GM12878 (cell line): ENCODE measurements around the gene OCA2. TPM values are rescaled to one million over a fixed set of nuclear protein-coding genes. Genes with fewer than 3 reads are reported as not detected.

Experiments
- ATAC-seq: fragments of 200-7000 bp; cut with Tn5 transposase; 3 replicates; pipeline ENCODE4 v1.9.1; 2020; ENCODE audit warnings: mild to moderate bottlenecking, moderate library complexity
- BruUV-seq: library from RNA; stranded (reverse); fragments of 400-500 nt; replicated peaks from 2 replicates; lab custom pipeline; 2021; lab: Mats Ljungman, UMichigan
- CTCF ChIA-PET: fragments of 300-600 bp; sonication (Branson Sonifier 250); formaldehyde crosslinking; extraction: SDS; loops from one replicate; lab custom pipeline; 2021; ENCODE audit warnings: inconsistent platforms; lab: Yijun Ruan, JAX
- POLR2A ChIA-PET: fragments of 350-600 bp; formaldehyde crosslinking; extraction: SDS; loops from one replicate; lab custom pipeline; 2021; ENCODE audit warnings: inconsistent platforms; lab: Charles Lee
- RAD21 ChIA-PET: fragments of 300-600 bp; sonication (Branson Sonifier 250); formaldehyde crosslinking; loops from one replicate; lab custom pipeline; 2023; ENCODE audit warnings: antibody characterized with exemption; ENCODE audit not compliant: unreplicated experiment; lab: Charles Lee
- SMC1A ChIA-PET: fragments of 300-600 bp; sonication (Branson Sonifier 250); formaldehyde crosslinking; loops from one replicate; lab custom pipeline; 2023; ENCODE audit not compliant: unreplicated experiment, uncharacterized antibody; lab: Charles Lee
- DNase-seq: peaks from one replicate; pipeline ENCODE4 v3.0.0-alpha.2; 2011; ENCODE audit warnings: low read depth, low spot score
- FAIRE-seq: peaks from 3 replicates; lab custom pipeline; 2011; peaks lifted over from hg19 to GRCh38; lab: Jason Lieb, UNC
- H2AFZ ChIP-seq: 2 replicates; pipeline ENCODE4 v1.6.0; 2011; ENCODE audit warnings: low read depth, low read length, control low read depth; ENCODE audit not compliant: control insufficient read depth
- H3K27ac ChIP-seq: 2 replicates; pipeline ENCODE4 v1.5.1; 2011; ENCODE audit warnings: control low read depth; ENCODE audit not compliant: control insufficient read depth, insufficient read depth
- H3K27me3 ChIP-seq, 2 experiments: replicated peaks in 1 of 2; 2 replicates each; pipeline versions ENCODE4 v1.6.0 to v1.6.1; 2011; ENCODE audit warnings: low read length in 1 of 2; ENCODE audit not compliant: control insufficient read depth in 2 of 2, insufficient read depth in 2 of 2
- H3K36me3 ChIP-seq, 2 experiments: 2 replicates each; pipeline ENCODE4 v1.5.1; 2011; ENCODE audit warnings: low read length in 1 of 2; ENCODE audit not compliant: control insufficient read depth in 2 of 2, insufficient read depth in 2 of 2
- H3K4me1 ChIP-seq: 2 replicates; pipeline ENCODE4 v1.6.1; 2011; ENCODE audit warnings: mild to moderate bottlenecking, low read length, moderate library complexity, mixed read lengths; ENCODE audit not compliant: control insufficient read depth, insufficient read depth
- H3K4me2 ChIP-seq: 2 replicates; pipeline ENCODE4 v1.6.0; 2011; ENCODE audit warnings: control low read depth; ENCODE audit not compliant: control insufficient read depth, insufficient read depth
- H3K4me3 ChIP-seq: fragments of 200-600 bp; sonication (generic); 2 replicates; pipeline ENCODE4 v1.5.1; 2016
- H3K79me2 ChIP-seq: 2 replicates; pipeline ENCODE4 v1.6.0; 2011; ENCODE audit warnings: low read length; ENCODE audit not compliant: control insufficient read depth, insufficient read depth
- H3K9ac ChIP-seq: 2 replicates; pipeline ENCODE4 v1.8.0; 2011; ENCODE audit warnings: low read length, control low read depth, mixed read lengths; ENCODE audit not compliant: control insufficient read depth, insufficient read depth
- H3K9me3 ChIP-seq: replicated peaks from 3 replicates; pipeline ENCODE4 v1.5.1; 2011; ENCODE audit warnings: mild to moderate bottlenecking, low read length; ENCODE audit not compliant: control insufficient read depth, insufficient read depth
- H4K20me1 ChIP-seq: 2 replicates; pipeline ENCODE4 v1.6.0; 2011; ENCODE audit not compliant: control insufficient read depth, insufficient read depth
- ATF3 ChIP-seq: IDR thresholded peaks from 2 replicates; pipeline ENCODE4 v1.6.1; 2011; ENCODE audit warnings: low read depth, mild to moderate bottlenecking, low read length, moderate library complexity, borderline replicate concordance; ENCODE audit errors: extremely low read depth
- CREB1 ChIP-seq: IDR thresholded peaks from 2 replicates; pipeline ENCODE4 v1.6.1; 2012; ENCODE audit warnings: low read depth, mild to moderate bottlenecking, inconsistent platforms
- CTCF ChIP-seq, 3 experiments: IDR thresholded peaks in 2 of 3; conservative IDR thresholded peaks in 1 of 3; 2 replicates each; pipeline ENCODE4 v1.5.1; 2011; ENCODE audit warnings: low read depth in 3 of 3, low read length in 3 of 3, mild to moderate bottlenecking in 3 of 3, control low read depth in 2 of 3, moderate library complexity in 2 of 3, inconsistent platforms in 1 of 3, mixed read lengths in 1 of 3; ENCODE audit not compliant: control insufficient read depth in 2 of 3, insufficient read depth in 1 of 3; ENCODE audit errors: extremely low read depth in 1 of 3
- EED ChIP-seq: sonication (generic); IDR thresholded peaks from 2 replicates; pipeline ENCODE4 v1.6.1; 2016; ENCODE audit warnings: antibody characterized with exemption, low read depth
- EGR1 ChIP-seq, 2 experiments: IDR thresholded peaks; 1 replicate in 1 of 2; 2 replicates in 1 of 2; pipeline ENCODE4 v1.6.1; 2011 to 2012; ENCODE audit warnings: low read depth in 2 of 2, low read length in 2 of 2, borderline replicate concordance in 1 of 2, mild to moderate bottlenecking in 1 of 2, moderate library complexity in 1 of 2
- PAX8 ChIP-seq: fragments of 450-650 bp; IDR thresholded peaks from 2 replicates; pipeline ENCODE4 v1.6.1; 2017; ENCODE audit warnings: mild to moderate bottlenecking, moderate library complexity
- PBX3 ChIP-seq: IDR thresholded peaks from 2 replicates; pipeline ENCODE4 v1.6.1; 2011; ENCODE audit warnings: mild to moderate bottlenecking, low read depth, low read length, moderate library complexity; ENCODE audit not compliant: insufficient replicate concordance
- RAD21 ChIP-seq: IDR thresholded peaks from 2 replicates; pipeline ENCODE4 v1.6.1; 2011; ENCODE audit warnings: mild to moderate bottlenecking, low read depth, low read length, moderate library complexity; ENCODE audit not compliant: insufficient read depth
- RCOR1 ChIP-seq: conservative IDR thresholded peaks from 2 replicates; pipeline ENCODE4 v1.6.1; 2012; ENCODE audit warnings: low read depth, low read length, improper control_type of control experiment
- SMC3 ChIP-seq: IDR thresholded peaks from 2 replicates; pipeline ENCODE4 v1.6.1; 2011; ENCODE audit warnings: low read length, improper control_type of control experiment, borderline replicate concordance
- SUZ12 ChIP-seq: fragments of 200-600 bp; sonication (generic); IDR thresholded peaks from one replicate; pipeline ENCODE4 v1.6.1; 2018; ENCODE audit warnings: antibody characterized with exemption, mild to moderate bottlenecking; ENCODE audit not compliant: unreplicated experiment
- ZBTB11 ChIP-seq: fragments of 450-650 bp; formaldehyde crosslinking; IDR thresholded peaks from 2 replicates; pipeline ENCODE4 v1.5.0; 2022; ENCODE audit warnings: mild to moderate bottlenecking, missing genetic modification characterization
- ZNF217 ChIP-seq: fragments of 450-650 bp; IDR thresholded peaks from 2 replicates; pipeline ENCODE4 v1.6.1; 2017; ENCODE audit warnings: antibody characterized with exemption, mild to moderate bottlenecking
- WGBS: methylation state at CpG from one replicate; pipeline ENCODE4 v1.1.6; 2016; ENCODE audit warnings: low lambda C conversion rate; ENCODE audit not compliant: insufficient replicate concordance, insufficient coverage; ENCODE audit errors: missing lambda C conversion rate; 5-methylcytosine and 5-hydroxymethylcytosine counted together
- in situ Hi-C: fragments of 300-500 bp; cut with MboI; formaldehyde crosslinking; loops from 9 replicates; pipeline ENCODE4 v1.14.3; 2018; ENCODE audit warnings: mixed read lengths
- intact Hi-C: fragments of 100-400 bp; cut with micrococcal nuclease; formaldehyde crosslinking; loops from one replicate; pipeline ENCODE4 v1.14.2; 2022; ENCODE audit not compliant: unreplicated experiment
- polyA plus RNA-seq, 11 experiments: library from polyadenylated mRNA; depleted of rRNA in 4 of 11; unstranded in 6 of 11; stranded (reverse) in 5 of 11; fragments of >200 nt; fragmentation: Nextera tagmentation in 4 of 11; fragmentation: Illumina TruSeq in 1 of 11; extraction: Ambion mirVana in 4 of 11; extraction: Trizol in 1 of 11; gene quantifications; 1 replicate in 1 of 11; 2 replicates in 10 of 11; pipeline versions ENCODE4 v1.2.1 to v1.2.3, GENCODE V29; 2011 to 2016; ENCODE audit warnings: inconsistent platforms in 2 of 11, missing spikeins in 2 of 11, low read depth in 1 of 11
- total RNA-seq, 4 experiments: library from RNA; depleted of rRNA in 3 of 4; stranded (reverse); fragments of >200 nt in 3 of 4; fragmentation: Illumina TruSeq in 1 of 4; extraction: Trizol in 1 of 4; gene quantifications; 2 replicates each; pipeline versions ENCODE4 v1.2.1 to v1.2.3, GENCODE V29; 2013 to 2021

The OCA2 gene
- total and polyA plus RNA-seq, 10 of the 15 experiments (the other 5 are each of a cell fraction or from before 2014, with no cell fraction given) = 0.04 to 1.8 TPM; not detected in 8

- 66% methylated on average over 17 of the region's 17 CpGs for WGBS
- H3K36me3 ChIP-seq = peaks cover 8 to 16% of the 10 kb centered on the region in 2 experiments; a peak in 3 of 4 replicates
- in situ Hi-C loops (no loop called here), intact Hi-C loops (no loop called here)
- H3K27me3 ChIP-seq = no peaks in the 10 kb centered on the region
- no peak overlapping the region for H3K4me2 ChIP-seq
- FAIRE-seq (peak; percentile 83), DNase-seq (no peak), ATAC-seq (peak; percentile 66)
- H3K9me3 ChIP-seq = no peaks in the 10 kb centered on the region
- H4K20me1 ChIP-seq = no peaks in the 10 kb centered on the region
- H3K4me1 ChIP-seq = no peaks in the 10 kb centered on the region
- RAD21 ChIA-PET = interaction anchor here (0.8 kb wide), 1 partner anchor 1235 kb away, joined by 5 read pairs; no protein-coding TSS in a partner anchor
- SMC1A ChIA-PET = interaction anchor here (0.9 to 1.2 kb wide), 2 partner anchors 10 to 147 kb away, joined by 3 to 4 read pairs; no protein-coding TSS in a partner anchor
- no peak for TF ChIP-seq EGR1 (IDR thresholded peaks at IDR 0.05; ENCODE audit: borderline replicate concordance in 1 of 2, low read depth in 2 of 2, low read length in 2 of 2)
- TF ChIP-seq CREB1 = no peak
- TF ChIP-seq PAX8 = no peak
- no peak for TF ChIP-seq ATF3
- TF ChIP-seq ZNF217 = no peak
- TF ChIP-seq RAD21 = peak; percentile 52
- no peak for TF ChIP-seq SUZ12
- TF ChIP-seq RCOR1 = no peak
- TF ChIP-seq PBX3 = no peak
- peak; percentile 35; the same call in 1 of the 2 replicates for TF ChIP-seq SMC3
- TF ChIP-seq ZBTB11 (CRISPR knock-in tag) = no peak
- no peak for TF ChIP-seq EED
- TF ChIP-seq CTCF (IDR thresholded peaks at IDR 0.05 in 2 of 3, conservative IDR thresholded peaks at IDR 0.05 in 1 of 3; ENCODE audit: control insufficient read depth in 2 of 3, extremely low read depth in 1 of 3, insufficient read depth in 1 of 3, low read depth in 3 of 3, low read length in 3 of 3) = peak; percentile 51 to 60 (median 52)
- BruUV-seq = no TSS peak
- no peak overlapping the region for H3K27ac ChIP-seq
- H2AFZ ChIP-seq = no peak overlapping the region
- H3K79me2 ChIP-seq = no peaks in the 10 kb centered on the region
- H3K4me3 ChIP-seq = no peak overlapping the region
- POLR2A ChIA-PET = no interaction called here
- no peak overlapping the region for H3K9ac ChIP-seq
- CTCF ChIA-PET = interaction anchor here (0.6 to 1.7 kb wide), 19 partner anchors 10 to 1235 kb away, joined by 3 to 7 read pairs (median 4); no protein-coding TSS in a partner anchor
These were observed 26.8 kb upstream of the OCA2 start for GRCh38 chr15:28125673-28126651.
